Ishikawa (cell line): ENCODE results near the gene TTC32.

ENCODE experiments used
- NFIC ChIP-seq: IDR thresholded peaks from 2 replicates; pipeline ENCODE4 v1.6.1; 2012
- RAD21 ChIP-seq: IDR thresholded peaks from 2 replicates; pipeline ENCODE4 v1.6.1; 2012; ENCODE audit warnings: low read depth
- TCF12 ChIP-seq: IDR thresholded peaks from 2 replicates; pipeline ENCODE4 v1.6.1; 2012; ENCODE audit warnings: low read depth

DNA sequence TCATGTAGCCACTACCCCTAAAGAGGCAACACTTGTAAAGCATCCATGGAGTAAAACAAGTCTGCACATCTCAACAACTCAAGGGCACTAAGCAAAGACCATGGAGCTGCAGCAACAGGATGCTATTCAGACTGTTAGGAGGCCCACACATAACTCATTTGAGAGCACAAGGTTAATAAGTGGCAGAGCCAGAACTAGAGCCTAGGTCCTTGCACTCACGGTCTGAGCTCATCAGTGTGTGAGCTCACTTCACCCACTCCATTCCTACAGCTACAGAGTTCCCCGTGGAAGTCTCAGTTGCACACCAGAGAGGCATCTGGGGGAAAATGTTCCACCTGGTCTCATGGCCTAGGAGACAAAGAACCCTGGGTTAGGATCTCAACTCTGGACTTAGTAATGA lies 35.0 kb downstream of the TTC32 start:
- TF ChIP-seq TCF12 = no peak
- no peak for TF ChIP-seq NFIC
- no peak for TF ChIP-seq RAD21
